ENCODE results near the gene AGPAT2.

DNA sequence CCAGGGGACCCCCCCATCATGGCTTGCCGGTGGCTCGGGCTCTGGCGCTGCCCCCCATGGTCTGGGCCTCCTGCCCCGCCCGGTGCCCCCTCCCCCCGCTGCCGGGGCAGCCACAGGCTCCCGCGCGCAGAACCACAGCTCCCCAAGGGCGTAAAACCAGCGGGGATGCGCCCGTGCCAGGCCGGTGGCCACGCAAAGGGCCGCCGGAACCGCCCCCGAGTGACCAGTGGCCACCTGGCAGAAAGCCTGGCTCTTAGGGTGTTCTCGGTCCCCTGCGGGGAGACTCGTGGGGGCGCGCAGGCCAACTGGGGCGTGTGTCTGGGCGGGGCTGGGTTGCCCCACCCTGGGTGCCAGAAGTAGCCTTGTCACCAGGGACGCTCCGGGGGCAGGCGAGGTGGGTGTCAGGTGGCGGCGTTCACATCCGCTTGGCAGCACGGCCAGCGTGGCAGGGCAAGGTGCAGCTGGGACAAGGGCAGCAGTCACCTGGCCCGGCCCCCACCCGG lies 515 bp upstream of the AGPAT2 start:
- TF ChIP-seq, protein P1, sequence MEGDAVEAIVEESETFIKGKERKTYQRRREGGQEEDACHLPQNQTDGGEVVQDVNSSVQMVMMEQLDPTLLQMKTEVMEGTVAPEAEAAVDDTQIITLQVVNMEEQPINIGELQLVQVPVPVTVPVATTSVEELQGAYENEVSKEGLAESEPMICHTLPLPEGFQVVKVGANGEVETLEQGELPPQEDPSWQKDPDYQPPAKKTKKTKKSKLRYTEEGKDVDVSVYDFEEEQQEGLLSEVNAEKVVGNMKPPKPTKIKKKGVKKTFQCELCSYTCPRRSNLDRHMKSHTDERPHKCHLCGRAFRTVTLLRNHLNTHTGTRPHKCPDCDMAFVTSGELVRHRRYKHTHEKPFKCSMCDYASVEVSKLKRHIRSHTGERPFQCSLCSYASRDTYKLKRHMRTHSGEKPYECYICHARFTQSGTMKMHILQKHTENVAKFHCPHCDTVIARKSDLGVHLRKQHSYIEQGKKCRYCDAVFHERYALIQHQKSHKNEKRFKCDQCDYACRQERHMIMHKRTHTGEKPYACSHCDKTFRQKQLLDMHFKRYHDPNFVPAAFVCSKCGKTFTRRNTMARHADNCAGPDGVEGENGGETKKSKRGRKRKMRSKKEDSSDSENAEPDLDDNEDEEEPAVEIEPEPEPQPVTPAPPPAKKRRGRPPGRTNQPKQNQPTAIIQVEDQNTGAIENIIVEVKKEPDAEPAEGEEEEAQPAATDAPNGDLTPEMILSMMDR (IDR thresholded peaks at IDR 0.05): peak in 1 of 7 experiments; percentile 3
- peak in 1 of 3 donors; percentile 37 for TF ChIP-seq POLR2A (IDR thresholded peaks at IDR 0.05)

All from body of pancreas (tissue), 4 donors.